Measurements from ENCODE around the gene COL9A2.

The COL9A2 gene

DNA sequence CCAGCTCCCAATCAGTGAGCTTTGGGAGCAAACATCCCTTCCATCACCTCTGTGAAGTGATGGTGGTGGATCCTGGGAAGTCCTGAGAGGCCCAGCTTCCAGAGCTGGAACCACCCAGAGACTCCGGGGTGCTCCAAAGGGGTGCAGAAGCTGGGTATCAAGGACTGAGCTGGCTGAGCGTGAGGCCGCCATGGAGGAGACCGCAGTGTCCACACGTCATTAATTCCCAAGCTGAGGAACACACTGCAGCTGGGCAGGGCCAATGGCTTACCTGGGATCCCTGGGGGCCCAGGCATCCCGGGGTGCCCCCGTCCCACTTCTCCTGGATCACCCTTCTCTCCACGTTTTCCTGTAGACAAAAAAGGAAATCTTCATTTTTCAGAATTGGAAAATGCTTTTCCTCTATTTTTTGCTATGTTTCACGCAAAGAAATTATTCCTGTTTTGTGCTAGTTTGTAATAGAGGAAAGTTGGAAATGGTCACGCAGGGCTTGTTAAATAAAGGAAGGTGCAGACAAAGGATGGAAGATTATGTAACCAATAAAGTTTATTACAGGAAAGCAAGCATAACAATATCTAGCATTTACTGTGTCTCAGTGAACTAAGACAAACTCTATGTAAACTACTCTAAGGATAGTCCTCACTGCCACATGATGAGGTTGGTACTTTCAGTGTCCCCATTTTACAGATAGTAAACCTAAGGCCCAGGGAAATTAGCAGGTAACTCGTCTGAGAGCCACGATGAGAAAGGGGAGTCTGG is 15.4 kb downstream of the COL9A2 start:
- DNase-seq, result no peak

DNA sequence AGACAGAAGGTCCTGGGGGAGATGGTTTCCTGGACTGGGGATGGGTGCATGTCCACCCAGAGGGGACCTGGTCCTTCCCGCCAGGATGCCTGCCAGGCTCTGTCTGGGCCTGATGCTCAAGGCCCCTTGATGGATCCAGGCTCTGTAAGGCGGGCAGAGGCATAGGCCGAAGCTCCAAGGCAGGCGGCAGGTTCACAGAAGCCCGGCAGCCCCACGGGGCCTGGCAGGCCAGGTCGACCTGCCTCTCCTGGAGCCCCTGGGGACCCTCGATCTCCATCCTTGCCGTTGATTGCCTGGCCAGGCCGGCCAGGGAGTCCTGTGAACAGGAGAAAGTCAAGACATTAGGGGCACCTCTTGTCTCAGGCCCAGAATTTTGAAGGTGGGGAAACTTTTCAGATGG is 16.0 kb downstream of the COL9A2 start:
- DNase-seq, result no peak

GRCh38 chr1:40300651-40301050 is 16.4 kb downstream of the COL9A2 start:
- no peak for DNase-seq

DNA sequence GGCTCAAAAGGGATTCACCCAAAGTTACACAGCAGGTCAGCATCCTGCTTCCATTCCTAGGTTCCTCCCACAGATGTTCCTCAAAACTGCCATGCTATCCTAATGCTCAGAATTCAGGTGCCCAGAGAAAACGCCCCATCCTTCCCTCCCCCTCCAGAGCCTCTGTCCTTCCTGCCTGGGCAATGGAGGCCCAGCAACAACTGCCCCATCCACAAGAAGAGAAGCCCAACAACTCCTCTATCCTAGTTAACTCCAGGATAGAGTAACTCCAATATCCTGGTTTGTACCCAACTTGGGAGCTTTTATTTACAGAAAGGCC is 16.9 kb downstream of the COL9A2 start:
- DNase-seq, result no peak

DNA sequence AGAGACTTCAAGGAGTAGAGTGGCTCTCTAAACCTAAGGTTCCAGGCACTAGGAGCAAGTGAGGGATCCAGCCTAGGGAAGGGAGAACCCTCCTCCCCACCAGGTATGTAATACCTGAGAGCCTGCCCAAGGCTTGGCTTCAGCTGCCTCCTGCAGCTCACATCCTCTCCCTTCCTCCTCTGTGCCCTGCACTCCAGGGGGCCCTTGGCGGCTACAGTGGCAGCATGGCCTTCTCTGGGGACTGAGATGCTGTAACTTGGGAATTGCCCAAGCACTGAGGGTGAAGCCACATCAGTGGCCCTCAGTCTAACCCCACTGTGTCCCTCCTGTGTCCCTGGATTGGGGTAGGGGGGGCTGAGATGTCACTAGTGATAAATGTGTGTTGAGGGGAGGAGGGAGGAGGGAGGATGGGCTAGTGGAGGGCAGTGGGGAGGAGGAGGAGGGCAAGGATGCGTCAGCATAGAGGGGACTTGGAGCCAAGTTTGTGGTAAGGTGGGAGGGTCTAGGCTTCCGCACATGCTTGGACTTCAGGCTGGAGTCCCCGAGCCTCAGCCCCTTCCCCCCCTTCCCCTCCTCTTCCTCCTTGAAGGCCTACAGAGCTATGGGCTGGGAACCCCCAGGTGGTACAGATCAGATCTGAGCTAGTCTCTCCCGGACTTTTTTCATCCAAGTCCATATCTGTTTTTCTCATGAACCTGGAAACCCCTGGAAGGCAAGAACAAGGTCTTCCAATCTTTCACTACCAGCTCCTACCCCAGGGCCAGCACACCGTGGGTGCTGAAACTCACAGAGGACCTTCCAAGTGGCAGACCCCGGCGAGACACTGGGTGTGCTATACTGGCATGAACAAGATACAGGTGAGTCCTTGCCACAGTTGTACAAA is 17.5 kb downstream of the COL9A2 start:
- no peak for DNase-seq

DNA sequence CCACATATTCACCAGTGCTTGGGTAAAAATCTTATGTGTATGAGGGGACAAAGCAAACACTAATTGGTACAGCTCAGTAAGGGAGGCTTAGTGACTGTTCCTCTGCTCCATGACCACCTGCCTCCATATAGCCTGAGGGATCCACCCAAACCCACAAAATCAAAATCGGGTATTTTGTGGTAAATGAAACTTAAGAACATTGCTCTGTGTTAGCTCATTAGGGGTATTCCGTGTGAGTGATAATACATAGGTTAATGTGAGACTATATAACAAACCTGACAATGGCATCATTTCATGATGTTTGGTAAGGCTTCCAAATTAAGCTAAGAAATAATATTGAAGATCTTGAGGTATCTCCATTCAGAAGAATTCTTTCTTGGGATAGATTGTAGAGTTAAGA is 25.8 kb downstream of the COL9A2 start:
- no peak for DNase-seq

DNA sequence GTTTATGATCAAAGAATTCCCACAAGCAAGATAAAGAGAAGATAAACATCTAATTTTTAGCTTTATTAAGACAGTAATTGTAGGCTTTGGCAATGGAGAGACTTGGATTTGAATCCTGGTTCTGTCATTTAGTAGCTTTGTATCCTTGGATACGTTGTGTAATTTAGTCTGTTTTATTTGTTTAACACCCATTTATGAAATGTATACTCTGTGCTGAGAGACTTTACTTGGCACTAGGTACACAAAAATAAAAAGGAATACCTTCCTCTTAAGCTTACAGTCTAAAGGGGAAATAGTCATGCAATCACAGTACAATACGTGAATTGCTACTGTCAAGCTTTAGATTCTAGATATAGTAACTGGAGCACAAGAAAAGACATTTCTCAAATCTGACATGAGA is 35.2 kb downstream of the COL9A2 start:
- DNase-seq, result no peak

GRCh38 chr1:40276122-40276521 is 41.0 kb downstream of the COL9A2 start:
- no peak for DNase-seq

DNA sequence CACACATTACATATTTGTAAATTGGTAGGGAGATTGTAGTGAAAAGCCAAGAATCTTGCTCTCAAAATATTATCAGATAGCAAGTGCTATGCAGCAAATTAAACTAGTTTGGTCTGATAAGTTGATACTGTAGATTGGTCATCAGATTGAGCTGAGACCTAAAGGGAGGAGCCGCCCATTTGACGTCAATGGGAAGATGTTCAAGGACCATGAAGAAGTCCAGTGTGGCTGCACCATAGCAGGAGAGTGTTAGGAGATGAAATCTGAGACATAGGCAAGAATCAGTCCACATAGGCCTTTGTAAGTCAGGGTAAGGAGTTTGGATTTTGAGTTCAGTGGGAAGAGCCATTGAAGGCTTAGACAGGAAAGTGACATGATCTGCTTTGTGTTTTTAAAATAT is 42.8 kb downstream of the COL9A2 start:
- no peak for DNase-seq

GRCh38 chr1:40273547-40274166 is 43.4 kb downstream of the COL9A2 start:
- no peak for DNase-seq

GRCh38 chr1:40272653-40273213 is 44.4 kb downstream of the COL9A2 start:
- DNase-seq, result no peak

GRCh38 chr1:40270152-40270834 is 46.8 kb downstream of the COL9A2 start:
- DNase-seq, result no peak

- DNase-seq, result no peak
Measured at GRCh38 chr1:40268211-40268610, 48.9 kb downstream of the COL9A2 start.

- DNase-seq, result no peak
Measured at GRCh38 chr1:40267767-40268187, 49.3 kb downstream of the COL9A2 start.

GRCh38 chr1:40266786-40267535 is 50.1 kb downstream of the COL9A2 start:
- no peak for DNase-seq

DNA sequence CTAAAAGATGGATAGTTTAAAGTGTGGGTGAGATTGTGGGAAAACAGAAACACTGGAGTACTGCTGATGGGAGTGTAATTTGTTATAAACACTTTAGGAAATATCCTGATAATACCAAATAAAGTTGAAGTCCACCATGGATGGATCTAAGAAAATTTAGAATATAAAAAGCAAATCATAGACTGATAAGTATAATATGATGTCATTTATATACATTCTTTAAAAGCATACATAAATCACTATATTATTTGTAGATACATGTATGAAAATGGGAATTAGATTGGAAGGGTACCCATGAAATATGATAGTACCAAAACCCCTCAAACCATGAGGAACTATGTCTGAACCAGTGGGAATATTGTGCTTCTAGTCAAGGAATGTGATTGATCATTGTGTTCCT is 51.2 kb downstream of the COL9A2 start:
- no peak for DNase-seq

- no peak for DNase-seq
Measured at GRCh38 chr1:40265298-40265697, 51.8 kb downstream of the COL9A2 start.

- DNase-seq, result peak in 1 of 2 donors; percentile 20
Measured at GRCh38 chr1:40264354-40264781, 52.7 kb downstream of the COL9A2 start.

DNA sequence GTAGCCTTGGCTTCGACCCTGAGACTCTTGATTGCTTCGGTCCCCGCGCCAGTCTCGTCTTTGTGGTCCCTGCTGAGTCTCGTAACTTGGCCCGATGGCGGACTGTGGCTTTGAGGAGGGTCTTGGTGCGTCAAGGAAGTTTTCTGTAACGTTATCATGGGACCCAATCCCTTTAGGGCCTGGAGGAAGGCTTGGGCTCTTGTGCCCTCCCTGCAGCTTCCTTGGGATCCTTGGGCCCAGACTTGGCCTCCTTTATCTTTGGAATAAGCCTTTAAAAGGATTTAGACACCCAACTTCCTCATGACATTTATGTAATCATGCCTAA is 58.7 kb downstream of the COL9A2 start:
- DNase-seq, result no peak

GRCh38 chr1:40257688-40258444 is 59.2 kb downstream of the COL9A2 start, which contains the start of gene ZMPSTE24:
Gene ZMPSTE24 (plus strand): TSS chr1:40258236. CDS start chr1:40258272, 36 bp downstream.
- peak; percentile 93 to 96 for DNase-seq

- no peak for DNase-seq
Measured at GRCh38 chr1:40257313-40257687, 59.8 kb downstream of the COL9A2 start.

All from stimulated activated CD4-positive, alpha-beta T cell treated with anti-CD3 and anti-CD28 coated beads, Interleukin-2, amount 100 ng/mL, for 24 hours (primary cell).